Neuron (in vitro differentiated cells): ENCODE results near the gene NBPF1.
A peak's percentile ranks its signal among the peaks of the same experiment; 100 is the strongest.
"Not testable (repeated sequence)": the region's sequence is repeated elsewhere in the genome, so short reads cannot be mapped to it uniquely, and the experiment has no call there.

Source experiments
- H2AFZ ChIP-seq: one replicate; pipeline ENCODE4 v1.6.1; 2013; ENCODE audit warnings: low read depth, mild to moderate bottlenecking, inconsistent platforms, low read length, moderate library complexity
- H3K27me3 ChIP-seq: one replicate; pipeline ENCODE4 v1.6.1; 2013; ENCODE audit warnings: low read length; ENCODE audit not compliant: insufficient read depth
- H3K36me3 ChIP-seq: one replicate; pipeline ENCODE4 v1.6.1; 2013; ENCODE audit warnings: low read length; ENCODE audit not compliant: insufficient read depth
- H3K4me1 ChIP-seq: one replicate; pipeline ENCODE4 v1.6.1; 2013; ENCODE audit warnings: low read length; ENCODE audit not compliant: insufficient read depth
- H3K4me3 ChIP-seq: 2 replicates; pipeline ENCODE4 v1.5.1; 2013; ENCODE audit warnings: mild to moderate bottlenecking, low read length, moderate library complexity
- H3K9me3 ChIP-seq: one replicate; pipeline ENCODE4 v1.6.1; 2013; ENCODE audit warnings: low read length

The NBPF1 gene

GRCh38 chr1:16521288-16521583 lies 92.1 kb downstream of the NBPF1 start:
- H3K4me3 ChIP-seq: no peak overlapping the region

GRCh38 chr1:16520435-16521287 lies 92.7 kb downstream of the NBPF1 start:
- peaks cover 19% of the 10 kb centered on the region for H3K27me3 ChIP-seq
- H3K36me3 ChIP-seq, H3K4me3 ChIP-seq, H3K4me1 ChIP-seq, H2AFZ ChIP-seq, H3K9me3 ChIP-seq: not testable (repeated sequence)

More at GRCh38 chr1:16521288-16521583, 92.1 kb downstream of the NBPF1 start:
- H3K9me3 ChIP-seq: peaks cover 3% of the 10 kb centered on the region
- H3K27me3 ChIP-seq: peaks cover 19% of the 10 kb centered on the region
- no peaks in the 10 kb centered on the region for H3K4me1 ChIP-seq
- no peak overlapping the region for H2AFZ ChIP-seq
- H3K36me3 ChIP-seq: no peaks in the 10 kb centered on the region

GRCh38 chr1:16519255-16519951 lies 94.0 kb downstream of the NBPF1 start:
- H3K9me3 ChIP-seq, H3K36me3 ChIP-seq, H2AFZ ChIP-seq, H3K4me1 ChIP-seq, H3K4me3 ChIP-seq: not testable (repeated sequence)
- H3K27me3 ChIP-seq: peaks cover 19% of the 10 kb centered on the region

- not testable (repeated sequence) for H3K36me3 ChIP-seq, H3K4me1 ChIP-seq, H3K9me3 ChIP-seq, H3K4me3 ChIP-seq, H2AFZ ChIP-seq
- peaks cover 17% of the 10 kb centered on the region for H3K27me3 ChIP-seq
These were observed 94.5 kb downstream of the NBPF1 start for GRCh38 chr1:16518913-16519254.

GRCh38 chr1:16516694-16517410 lies 96.5 kb downstream of the NBPF1 start:
- H2AFZ ChIP-seq, H3K36me3 ChIP-seq, H3K4me1 ChIP-seq, H3K9me3 ChIP-seq, H3K4me3 ChIP-seq: not testable (repeated sequence)
- peaks cover 10% of the 10 kb centered on the region for H3K27me3 ChIP-seq

GRCh38 chr1:16514107-16515055 lies 99.0 kb downstream of the NBPF1 start, which contains the start of gene RNU1-1:
TSS of gene RNU1-1 (minus strand) at chr1:16514285.
- peak within 1 kb of the TSS; percentile 59 for H3K4me3 ChIP-seq
- H3K9me3 ChIP-seq, H3K4me1 ChIP-seq, H3K27me3 ChIP-seq, H3K36me3 ChIP-seq, H2AFZ ChIP-seq: not testable (repeated sequence)

- H3K4me1 ChIP-seq, H2AFZ ChIP-seq, H3K9me3 ChIP-seq, H3K36me3 ChIP-seq, H3K27me3 ChIP-seq: not testable (repeated sequence)
- H3K4me3 ChIP-seq: peak overlapping the region; percentile 36
These were observed 99.8 kb downstream of the NBPF1 start for GRCh38 chr1:16513412-16514106.

GRCh38 chr1:16512624-16513411 lies 100.5 kb downstream of the NBPF1 start:
- H3K4me1 ChIP-seq, H3K9me3 ChIP-seq, H3K27me3 ChIP-seq, H2AFZ ChIP-seq, H3K36me3 ChIP-seq: not testable (repeated sequence)
- H3K4me3 ChIP-seq: peak overlapping the region; percentile 36
